Measurements from ENCODE around the gene LSAMP. TPM values are rescaled to one million over a fixed set of nuclear protein-coding genes. Genes with fewer than 3 reads are reported as not detected.

LSAMP gene
- polyA plus RNA-seq, 1 of the 3 experiments (the other 2 are of a cell fraction), result 6.6 TPM

- no peaks in the 10 kb centered on the region for H3K36me3 ChIP-seq (replicated peaks in 1 of 2; ENCODE audit: control insufficient read depth in 1 of 2, insufficient read depth in 2 of 2, low read length in 1 of 2)
- no peak overlapping the region for H3K4me2 ChIP-seq
- H3K4me1 ChIP-seq (ENCODE audit: control insufficient read depth in 1 of 2, insufficient read depth in 2 of 2, low read depth in 1 of 2, low read length in 1 of 2), result peaks cover 0 to 12% of the 10 kb centered on the region in 2 experiments; a peak in 3 of 4 replicates
- POLR2A ChIA-PET, result no interaction called here
- H4K20me1 ChIP-seq (ENCODE audit: insufficient read depth), result no peaks in the 10 kb centered on the region
- H3K79me2 ChIP-seq (ENCODE audit: insufficient read depth), result no peaks in the 10 kb centered on the region
- no peak for DNase-seq
- peak overlapping the region in 1 of 2 experiments; percentile 82; a peak in 1 of 4 replicates for H3K27ac ChIP-seq (ENCODE audit: low read depth in 2 of 2, low read length in 1 of 2)
- CTCF ChIA-PET, result no interaction called here
- 60% methylated on average over 1 of the region's 1 CpG for WGBS (ENCODE audit: low lambda C conversion rate)
- no peaks in the 10 kb centered on the region for H3K27me3 ChIP-seq (ENCODE audit: insufficient read depth)
- H3F3A ChIP-seq (replicated peaks; ENCODE audit: insufficient read depth), result peaks cover 17% of the 10 kb centered on the region
- H3K9ac ChIP-seq, result no peak overlapping the region
- no peaks in the 10 kb centered on the region for H3K9me2 ChIP-seq
- TF ChIP-seq FOSL2 (IDR thresholded peaks at IDR 0.05; ENCODE audit: borderline replicate concordance, low read depth), result no peak
- peak; percentile 35; the same call in 1 of the 2 replicates for TF ChIP-seq TCF12 (IDR thresholded peaks at IDR 0.05)
- TF ChIP-seq NFIC (IDR thresholded peaks at IDR 0.05; ENCODE audit: borderline replicate concordance), result no peak; the same call in 1 of the 2 replicates
- TF ChIP-seq CHD2 (IDR thresholded peaks at IDR 0.05; ENCODE audit: low read length, partially characterized antibody), result no peak
- no peak for TF ChIP-seq GATA2 (CRISPR knock-in tag; IDR thresholded peaks at IDR 0.05)
- TF ChIP-seq, protein P1, sequence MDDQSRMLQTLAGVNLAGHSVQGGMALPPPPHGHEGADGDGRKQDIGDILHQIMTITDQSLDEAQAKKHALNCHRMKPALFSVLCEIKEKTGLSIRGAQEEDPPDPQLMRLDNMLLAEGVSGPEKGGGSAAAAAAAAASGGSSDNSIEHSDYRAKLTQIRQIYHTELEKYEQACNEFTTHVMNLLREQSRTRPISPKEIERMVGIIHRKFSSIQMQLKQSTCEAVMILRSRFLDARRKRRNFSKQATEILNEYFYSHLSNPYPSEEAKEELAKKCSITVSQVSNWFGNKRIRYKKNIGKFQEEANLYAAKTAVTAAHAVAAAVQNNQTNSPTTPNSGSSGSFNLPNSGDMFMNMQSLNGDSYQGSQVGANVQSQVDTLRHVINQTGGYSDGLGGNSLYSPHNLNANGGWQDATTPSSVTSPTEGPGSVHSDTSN (IDR thresholded peaks at IDR 0.05), result peak; percentile 41
- 0 out of 4 replicates have a peak, but pooled peaks of 1 of the 2 experiments have one; percentile 9 for TF ChIP-seq EP300 (IDR thresholded peaks at IDR 0.05; ENCODE audit: borderline replicate concordance in 1 of 2, low read depth in 1 of 2, low read length in 1 of 2)
- H2AFZ ChIP-seq (ENCODE audit: low read depth), result no peak overlapping the region
- no peaks in the 10 kb centered on the region for H3K9me3 ChIP-seq
- no peak overlapping the region for H3K4me3 ChIP-seq (ENCODE audit: low read depth in 2 of 2, low read length in 1 of 2)
Measured at GRCh38 chr3:116265976-116266584, 179.2 kb downstream of the LSAMP start.

- WGBS (ENCODE audit: low lambda C conversion rate), result 75% methylated on average over 8 of the region's 8 CpGs
- peaks cover 0 to 4% of the 10 kb centered on the region in 2 experiments; a peak in 3 of 4 replicates for H3K4me1 ChIP-seq (ENCODE audit: control insufficient read depth in 1 of 2, insufficient read depth in 2 of 2, low read depth in 1 of 2, low read length in 1 of 2)
- TF ChIP-seq RXRA (IDR thresholded peaks at IDR 0.05; ENCODE audit: borderline replicate concordance, low read depth), result no peak
- no peak for TF ChIP-seq EZH2phosphoT487 (IDR thresholded peaks at IDR 0.05; ENCODE audit: borderline replicate concordance, low read depth)
- TF ChIP-seq YY1 (IDR thresholded peaks at IDR 0.05; ENCODE audit: low read depth), result no peak
- TF ChIP-seq, protein P1 (IDR thresholded peaks at IDR 0.05), result no peak
- TF ChIP-seq ELF1 (IDR thresholded peaks at IDR 0.05), result no peak
- no peaks in the 10 kb centered on the region for H3K9me2 ChIP-seq
- H3K27me3 ChIP-seq (ENCODE audit: insufficient read depth), result no peaks in the 10 kb centered on the region
- H3K4me3 ChIP-seq (ENCODE audit: low read depth in 2 of 2, low read length in 1 of 2), result no peak overlapping the region
- no peak overlapping the region for H3K4me2 ChIP-seq
- no peaks in the 10 kb centered on the region for H3K9me3 ChIP-seq
- H3K36me3 ChIP-seq (replicated peaks in 1 of 2; ENCODE audit: control insufficient read depth in 1 of 2, insufficient read depth in 2 of 2, low read length in 1 of 2), result no peaks in the 10 kb centered on the region
- H4K20me1 ChIP-seq (ENCODE audit: insufficient read depth), result no peaks in the 10 kb centered on the region
- H3K27ac ChIP-seq (ENCODE audit: low read depth in 2 of 2, low read length in 1 of 2), result peak overlapping the region in 1 of 2 experiments; percentile 82; a peak in 1 of 4 replicates
- POLR2A ChIA-PET, result no interaction called here
- H2AFZ ChIP-seq (ENCODE audit: low read depth), result no peak overlapping the region
- peaks cover 15% of the 10 kb centered on the region for H3F3A ChIP-seq (replicated peaks; ENCODE audit: insufficient read depth)
- H3K79me2 ChIP-seq (ENCODE audit: insufficient read depth), result no peaks in the 10 kb centered on the region
- no peak for DNase-seq
- CTCF ChIA-PET, result no interaction called here
- no peak overlapping the region for H3K9ac ChIP-seq
Measured at GRCh38 chr3:116265320-116265695, 180.0 kb downstream of the LSAMP start.

All from SK-N-SH (cell line).